Uterus (tissue), 2 donors: ENCODE data around the gene MRPL18.

Experiments used
- CTCF ChIP-seq, 4 experiments: fragments of 200-600 bp in 2 of 4; fragments of 450-650 bp in 2 of 4; sonication (generic) in 2 of 4; IDR thresholded peaks; one replicate each; pipeline ENCODE4 v1.5.1; 2016 to 2019; ENCODE audit warnings: antibody characterized with exemption in 4 of 4, mild to moderate bottlenecking in 2 of 4, moderate library complexity in 1 of 4
- POLR2A ChIP-seq, 2 donors: fragments of 450-650 bp; IDR thresholded peaks; one replicate each; pipeline ENCODE4 v1.6.1; 2016; ENCODE audit warnings: antibody characterized with exemption in 2 of 2, mild to moderate bottlenecking in 1 of 2, moderate library complexity in 1 of 2

- no peak for TF ChIP-seq CTCF (IDR thresholded peaks at IDR 0.05)
- TF ChIP-seq POLR2A (IDR thresholded peaks at IDR 0.05), result no peak
Measured at GRCh38 chr6:159831373-159831679, 41.1 kb downstream of the MRPL18 start.
